ENCODE results near the gene DENND2A. TPM values are rescaled to one million over a fixed set of nuclear protein-coding genes. Genes with fewer than 3 reads are reported as not detected.

DENND2A gene
- total and polyA plus RNA-seq, 7 donors = 2.7 to 8.7 (median 3.8) TPM

- intact Hi-C loops (cut with DNase I) = no loop called here
- Histone ChIP-seq H3K9me3 (no peaks in the 10 kb centered on the region), H3K4me3 (no peak overlapping the region), H3K4me1 (no peaks in the 10 kb centered on the region), H3K27ac (no peak overlapping the region), H3K36me3 (ENCODE audit: insufficient read depth in 1 of 2, low read depth in 1 of 2) (no peaks in the 10 kb centered on the region), H3K27me3 (ENCODE audit: insufficient read depth in 3 of 3, low read length in 2 of 3) (peaks cover 0 to 5% (median 0%) of the 10 kb centered on the region in 3 donors)
- peak; percentile 49 to 71 for DNase-seq
- TF ChIP-seq, protein P1, sequence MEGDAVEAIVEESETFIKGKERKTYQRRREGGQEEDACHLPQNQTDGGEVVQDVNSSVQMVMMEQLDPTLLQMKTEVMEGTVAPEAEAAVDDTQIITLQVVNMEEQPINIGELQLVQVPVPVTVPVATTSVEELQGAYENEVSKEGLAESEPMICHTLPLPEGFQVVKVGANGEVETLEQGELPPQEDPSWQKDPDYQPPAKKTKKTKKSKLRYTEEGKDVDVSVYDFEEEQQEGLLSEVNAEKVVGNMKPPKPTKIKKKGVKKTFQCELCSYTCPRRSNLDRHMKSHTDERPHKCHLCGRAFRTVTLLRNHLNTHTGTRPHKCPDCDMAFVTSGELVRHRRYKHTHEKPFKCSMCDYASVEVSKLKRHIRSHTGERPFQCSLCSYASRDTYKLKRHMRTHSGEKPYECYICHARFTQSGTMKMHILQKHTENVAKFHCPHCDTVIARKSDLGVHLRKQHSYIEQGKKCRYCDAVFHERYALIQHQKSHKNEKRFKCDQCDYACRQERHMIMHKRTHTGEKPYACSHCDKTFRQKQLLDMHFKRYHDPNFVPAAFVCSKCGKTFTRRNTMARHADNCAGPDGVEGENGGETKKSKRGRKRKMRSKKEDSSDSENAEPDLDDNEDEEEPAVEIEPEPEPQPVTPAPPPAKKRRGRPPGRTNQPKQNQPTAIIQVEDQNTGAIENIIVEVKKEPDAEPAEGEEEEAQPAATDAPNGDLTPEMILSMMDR (IDR thresholded peaks at IDR 0.05) = no peak
- whole genome bisulfite sequencing, 3 donors = 63 to 73% (median 65%) methylated on average over 15 of the region's 15 CpGs
- peak in 1 of 4 donors; percentile 33 for ATAC-seq
Measured at GRCh38 chr7:140595468-140596092, 45.0 kb downstream of the DENND2A start.

DNA sequence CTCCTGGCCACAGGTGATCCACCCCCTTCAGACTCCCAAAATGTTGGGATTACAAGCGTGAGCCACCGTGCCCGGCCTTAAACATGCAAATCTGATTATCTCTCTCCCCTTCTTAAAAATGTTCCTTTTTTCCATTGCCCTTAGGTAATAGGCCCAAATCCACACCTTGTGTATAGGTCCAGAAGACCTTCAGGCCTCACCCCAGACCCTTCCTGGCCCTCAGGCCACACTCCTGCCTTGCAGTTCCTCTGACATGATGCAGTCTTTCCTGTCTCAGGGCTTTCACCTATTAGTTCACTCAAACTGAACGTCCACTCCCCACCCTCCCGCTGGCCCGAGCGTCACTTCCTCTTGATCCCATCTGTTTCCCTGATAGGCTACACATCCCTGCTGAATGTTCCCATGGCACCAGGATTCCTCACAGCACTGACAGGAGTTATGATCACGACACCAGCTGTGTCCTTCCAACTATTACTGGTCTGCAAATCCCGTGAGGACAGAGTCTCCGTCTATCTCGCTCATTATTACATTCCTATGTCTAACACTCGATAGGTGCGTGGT is 46.4 kb downstream of the DENND2A start:
- intact Hi-C loops (cut with DNase I) = no loop called here
- no peaks in the 10 kb centered on the region for H3K36me3 ChIP-seq (ENCODE audit: insufficient read depth in 1 of 2, low read depth in 1 of 2)
- TF ChIP-seq, protein P1 (IDR thresholded peaks at IDR 0.05) = no peak
- DNase-seq = peak; percentile 36 to 72
- ATAC-seq = peak in 3 of 4 donors; percentile 33 to 47 (median 34)
- no peaks in the 10 kb centered on the region for H3K9me3 ChIP-seq
- H3K4me1 ChIP-seq = no peaks in the 10 kb centered on the region
- no peak overlapping the region for H3K4me3 ChIP-seq
- no peaks in the 10 kb centered on the region for H3K27me3 ChIP-seq (ENCODE audit: insufficient read depth in 3 of 3, low read length in 2 of 3)
- peak overlapping the region; percentile 16 for H3K27ac ChIP-seq
- WGBS, 3 donors = 71 to 79% (median 77%) methylated on average over 13 of the region's 13 CpGs

DNA sequence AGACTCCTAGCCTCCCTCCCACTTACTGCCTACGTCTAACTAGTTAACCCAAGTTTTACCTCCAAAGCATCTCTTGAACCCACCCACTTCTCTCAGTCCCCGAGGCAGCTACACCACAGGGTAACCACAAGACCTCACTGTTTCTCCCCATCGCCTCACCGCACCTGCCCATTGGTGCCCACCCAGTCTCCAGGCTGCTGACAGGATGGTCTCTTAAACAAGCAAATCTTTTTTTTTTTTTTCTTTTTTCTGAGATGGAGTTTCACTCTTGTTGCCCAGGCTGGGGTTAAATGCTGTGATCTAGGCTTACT is 47.0 kb downstream of the DENND2A start:
- Histone ChIP-seq H3K27me3 (ENCODE audit: insufficient read depth in 3 of 3, low read length in 2 of 3) (no peaks in the 10 kb centered on the region), H3K9me3 (no peaks in the 10 kb centered on the region), H3K36me3 (ENCODE audit: insufficient read depth in 1 of 2, low read depth in 1 of 2) (no peaks in the 10 kb centered on the region), H3K4me1 (no peaks in the 10 kb centered on the region), H3K27ac (peak overlapping the region; percentile 16), H3K4me3 (no peak overlapping the region)
- no peak for ATAC-seq
- intact Hi-C loops (cut with DNase I) = no loop called here
- no peak for DNase-seq
- TF ChIP-seq, protein P1 (IDR thresholded peaks at IDR 0.05) = no peak
- WGBS, 3 donors = 82 to 89% (median 86%) methylated on average over 4 of the region's 4 CpGs

DNA sequence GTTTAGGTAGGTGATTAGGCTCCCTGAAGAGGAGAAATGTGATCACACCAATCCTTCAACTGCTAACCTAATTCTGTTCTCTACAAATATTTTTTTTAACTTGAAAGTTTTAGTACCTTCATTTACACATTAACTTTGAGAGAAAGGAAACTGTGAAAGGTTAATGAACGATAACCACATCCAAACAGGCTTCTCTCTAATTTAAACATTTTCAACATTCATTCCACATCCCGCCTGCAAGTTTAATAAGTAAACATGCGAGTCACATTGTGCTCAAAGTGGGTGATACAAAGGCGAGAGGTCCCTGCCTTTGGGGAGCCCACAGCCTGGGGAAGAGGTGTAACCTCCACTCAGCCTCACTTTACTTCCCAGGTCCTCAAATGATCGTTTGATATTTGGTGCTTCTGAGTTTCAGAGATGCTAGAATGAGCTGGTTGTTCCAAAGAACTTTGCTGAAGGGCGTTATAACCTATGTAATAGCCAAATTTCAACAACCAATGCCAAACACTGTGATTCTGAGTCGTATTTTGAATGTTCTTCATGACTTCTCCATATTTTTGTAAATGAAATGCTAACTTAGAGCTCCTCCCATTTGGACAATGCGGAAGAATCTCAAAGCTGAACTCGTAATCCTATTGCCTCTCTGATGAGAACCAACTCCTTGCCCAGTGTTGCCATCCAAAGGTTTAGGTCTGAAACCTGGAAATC is 47.5 kb downstream of the DENND2A start:
- intact Hi-C loops (cut with DNase I) = no loop called here
- Histone ChIP-seq H3K36me3 (ENCODE audit: insufficient read depth in 1 of 2, low read depth in 1 of 2) (no peaks in the 10 kb centered on the region), H3K4me1 (no peaks in the 10 kb centered on the region), H3K9me3 (no peaks in the 10 kb centered on the region), H3K27ac (no peak overlapping the region), H3K4me3 (no peak overlapping the region), H3K27me3 (ENCODE audit: insufficient read depth in 3 of 3, low read length in 2 of 3) (no peaks in the 10 kb centered on the region)
- no peak for DNase-seq
- TF ChIP-seq, protein P1 (IDR thresholded peaks at IDR 0.05) = no peak
- no peak for ATAC-seq
- WGBS, 3 donors = 90 to 91% (median 91%) methylated on average over 9 of the region's 9 CpGs
